HepG2 (cell line): ENCODE results near the gene PROC. TPM values are rescaled to one million over a fixed set of nuclear protein-coding genes. Genes with fewer than 3 reads are reported as not detected.
A peak's percentile ranks its signal among the peaks of the same experiment; 100 is the strongest.

ENCODE experiments used
- ATF7 ChIP-seq, 2 experiments: fragments of 450-650 bp in 1 of 2; sonication (generic) in 1 of 2; formaldehyde crosslinking in 1 of 2; IDR thresholded peaks; 2 replicates each; pipeline versions ENCODE4 v1.4.0 to v1.6.1; 2016 to 2020; ENCODE audit warnings: antibody characterized with exemption in 1 of 2, mild to moderate bottlenecking in 1 of 2, missing genetic modification reagents in 1 of 2
- BRCA1 ChIP-seq: sonication (generic); formaldehyde crosslinking; IDR thresholded peaks from 2 replicates; pipeline ENCODE4 v1.4.0; 2020; ENCODE audit warnings: missing genetic modification reagents
- DDIT3 ChIP-seq: sonication (generic); formaldehyde crosslinking; IDR thresholded peaks from 2 replicates; pipeline ENCODE4 v1.4.0; 2020; ENCODE audit warnings: mild to moderate bottlenecking, missing genetic modification reagents
- ETV6 ChIP-seq: sonication (generic); formaldehyde crosslinking; conservative IDR thresholded peaks from 2 replicates; pipeline ENCODE4 v1.4.0; 2020; ENCODE audit warnings: missing genetic modification reagents
- MAFG ChIP-seq: sonication (generic); formaldehyde crosslinking; IDR thresholded peaks from 2 replicates; pipeline ENCODE4 v1.5.1; 2020; ENCODE audit warnings: mild to moderate bottlenecking, missing genetic modification reagents
- MBD4 ChIP-seq: IDR thresholded peaks from 2 replicates; pipeline ENCODE4 v1.6.1; 2012; ENCODE audit warnings: low read length, inconsistent platforms, borderline replicate concordance
- NFIC ChIP-seq: IDR thresholded peaks from 2 replicates; pipeline ENCODE4 v1.6.1; 2012; ENCODE audit warnings: mild to moderate bottlenecking, low read length, inconsistent platforms
- NR0B2 ChIP-seq: sonication (generic); formaldehyde crosslinking; IDR thresholded peaks from 2 replicates; pipeline ENCODE4 v1.4.0; 2020; ENCODE audit warnings: mild to moderate bottlenecking, missing genetic modification reagents
- SAFB2 ChIP-seq: sonication (generic); formaldehyde crosslinking; IDR thresholded peaks from 2 replicates; pipeline ENCODE4 v1.5.1; 2020; ENCODE audit warnings: missing genetic modification reagents, low read depth, mild to moderate bottlenecking, borderline replicate concordance
- SALL2 ChIP-seq: sonication (generic); formaldehyde crosslinking; IDR thresholded peaks from 2 replicates; pipeline ENCODE4 v1.8.1; 2023; ENCODE audit warnings: mild to moderate bottlenecking, missing genetic modification reagents, inconsistent platforms
- SKIL ChIP-seq: sonication (generic); formaldehyde crosslinking; IDR thresholded peaks from 2 replicates; pipeline ENCODE4 v1.8.0; 2022; ENCODE audit warnings: missing genetic modification reagents, mild to moderate bottlenecking, moderate library complexity, borderline replicate concordance
- TMF1 ChIP-seq: sonication (generic); formaldehyde crosslinking; IDR thresholded peaks from 2 replicates; pipeline ENCODE4 v1.8.1; 2022; ENCODE audit warnings: low read depth, missing genetic modification reagents
- ZFP41 ChIP-seq: sonication (generic); formaldehyde crosslinking; IDR thresholded peaks from 2 replicates; pipeline ENCODE4 v1.4.0; 2020; ENCODE audit warnings: mild to moderate bottlenecking, missing genetic modification reagents, borderline replicate concordance
- ZNF101 ChIP-seq: sonication (generic); formaldehyde crosslinking; IDR thresholded peaks from 2 replicates; pipeline ENCODE4 v1.4.0; 2020; ENCODE audit warnings: mild to moderate bottlenecking, low read depth, missing genetic modification reagents, borderline replicate concordance
- ZNF280B ChIP-seq: sonication (generic); formaldehyde crosslinking; IDR thresholded peaks from 2 replicates; pipeline ENCODE4 v1.5.0; 2020; ENCODE audit warnings: missing genetic modification reagents, mild to moderate bottlenecking, borderline replicate concordance
- ZNF337 ChIP-seq: sonication (generic); formaldehyde crosslinking; IDR thresholded peaks from 2 replicates; pipeline ENCODE4 v1.5.1; 2020; ENCODE audit warnings: missing genetic modification reagents, low read depth, mild to moderate bottlenecking, borderline replicate concordance
- ZNF44 ChIP-seq: sonication (generic); formaldehyde crosslinking; IDR thresholded peaks from 2 replicates; pipeline ENCODE4 v1.5.1; 2020; ENCODE audit warnings: mild to moderate bottlenecking, missing genetic modification reagents
- ZNF549 ChIP-seq: sonication (generic); formaldehyde crosslinking; IDR thresholded peaks from 2 replicates; pipeline ENCODE4 v1.5.0; 2020; ENCODE audit warnings: missing genetic modification reagents
- ZNF563 ChIP-seq: sonication (generic); formaldehyde crosslinking; IDR thresholded peaks from 2 replicates; pipeline ENCODE4 v1.8.0; 2022; ENCODE audit warnings: mild to moderate bottlenecking, moderate library complexity, missing genetic modification reagents
- ZNF670 ChIP-seq: sonication (generic); formaldehyde crosslinking; IDR thresholded peaks from 2 replicates; pipeline ENCODE4 v1.8.0; 2022; ENCODE audit warnings: mild to moderate bottlenecking, missing genetic modification reagents, borderline replicate concordance
- ZNF678 ChIP-seq: sonication (generic); formaldehyde crosslinking; IDR thresholded peaks from 2 replicates; pipeline ENCODE4 v1.4.0; 2020; ENCODE audit warnings: mild to moderate bottlenecking, missing genetic modification reagents
- ZNF788 ChIP-seq: sonication (generic); formaldehyde crosslinking; IDR thresholded peaks from 2 replicates; pipeline ENCODE4 v1.5.0; 2020; ENCODE audit warnings: mild to moderate bottlenecking, missing genetic modification reagents, borderline replicate concordance
- polyA plus RNA-seq, 8 experiments: library from polyadenylated mRNA; depleted of rRNA in 3 of 8; stranded (reverse) in 7 of 8; unstranded in 1 of 8; fragments of >200 nt; fragmentation: Illumina TruSeq in 4 of 8; extraction: Trizol in 4 of 8; gene quantifications; 2 replicates each; pipeline versions ENCODE4 v1.2.1 to v1.2.3, GENCODE V29; 2011 to 2016; ENCODE audit warnings: low read depth in 4 of 8, missing spikeins in 1 of 8, mixed read lengths in 1 of 8; ENCODE audit not compliant: insufficient read depth in 1 of 8
- total RNA-seq, 5 experiments: library from RNA; depleted of rRNA; stranded (reverse); fragments of >200 nt; fragmentation: Illumina TruSeq; extraction: Trizol; gene quantifications; 2 replicates each; pipeline ENCODE4 v1.2.3, GENCODE V29; 2016; ENCODE audit warnings: low read depth in 1 of 5

Gene PROC
- total and polyA plus RNA-seq, 2 of the 13 experiments (the other 11 are each of a cell fraction or from before 2014, with no cell fraction given) = 134 to 185 TPM

GRCh38 chr2:127414638-127415592 is 3.3 kb upstream of the PROC start (continued):
- TF ChIP-seq SKIL (CRISPR knock-in tag) (peak; percentile 75), ZNF337 (CRISPR knock-in tag) (no peak), TMF1 (CRISPR knock-in tag) (no peak), ZNF670 (CRISPR knock-in tag) (no peak), MAFG (CRISPR knock-in tag) (no peak), ATF7 (IDR thresholded peaks at IDR 0.05) (no peak), ATF7 (CRISPR knock-in tag; IDR thresholded peaks at IDR 0.05) (no peak), BRCA1 (CRISPR knock-in tag) (no peak), ZFP41 (CRISPR knock-in tag) (no peak), SAFB2 (CRISPR knock-in tag) (no peak; the same call in 1 of the 2 replicates), ZNF44 (0 out of 2 replicates have a peak, but pooled peaks have one; percentile 24), DDIT3 (CRISPR knock-in tag) (no peak), ZNF678 (CRISPR knock-in tag) (no peak), ZNF280B (CRISPR knock-in tag) (no peak; the same call in 1 of the 2 replicates), ETV6 (no peak; the same call in 1 of the 2 replicates), MBD4 (no peak), ZNF563 (CRISPR knock-in tag) (0 out of 2 replicates have a peak, but pooled peaks have one; percentile 15), ZNF788 (peak; percentile 67; the same call in 1 of the 2 replicates), SALL2 (CRISPR knock-in tag) (no peak), NR0B2 (no peak), ZNF101 (CRISPR knock-in tag) (no peak), ZNF549 (CRISPR knock-in tag) (no peak), NFIC (no peak)
